Measurements from ENCODE around the gene KCNQ1. TPM values are rescaled to one million over a fixed set of nuclear protein-coding genes. Genes with fewer than 3 reads are reported as not detected.

Gene KCNQ1
- total RNA-seq, 1 experiment from 2014 or later = 2.5 TPM

GRCh38 chr11:2464451-2465165 is 19.8 kb downstream of the KCNQ1 start:
- H3K27ac Mint-ChIP-seq = no peak overlapping the region
- no peak overlapping the region for H3K4me3 Mint-ChIP-seq
- H3K27me3 Mint-ChIP-seq (ENCODE audit: low read depth) = peaks cover 39% of the 10 kb centered on the region
- H3K9me3 Mint-ChIP-seq = no peaks in the 10 kb centered on the region
- CTCF ChIA-PET = interaction anchor here (1.2 to 2.0 kb wide), 3 partner anchors 67 to 267 kb away, joined by 5 to 7 read pairs (median 5); no protein-coding TSS in a partner anchor
- H3K4me1 Mint-ChIP-seq = no peaks in the 10 kb centered on the region
- DNase-seq (ENCODE audit: low spot score) = no peak
- POLR2A ChIA-PET = no interaction called here
- no peak for TF ChIP-seq GTF2I (CRISPR knock-in tag; conservative IDR thresholded peaks at IDR 0.05)
- no peak for TF ChIP-seq NFYB (CRISPR knock-in tag; conservative IDR thresholded peaks at IDR 0.05; ENCODE audit: low read depth)
- ATAC-seq = no peak
- H3K36me3 Mint-ChIP-seq = no peaks in the 10 kb centered on the region

GRCh38 chr11:2465202-2466068 is 20.6 kb downstream of the KCNQ1 start:
- TF ChIP-seq ZNF396 (CRISPR knock-in tag; IDR thresholded peaks at IDR 0.05; ENCODE audit: borderline replicate concordance) = no peak
- TF ChIP-seq ATF3 (CRISPR knock-in tag; conservative IDR thresholded peaks at IDR 0.05) = no peak
- no peak for TF ChIP-seq CREB1 (CRISPR knock-in tag; IDR thresholded peaks at IDR 0.05)
- TF ChIP-seq AR (CRISPR knock-in tag; IDR thresholded peaks at IDR 0.05) = no peak
- TF ChIP-seq FOXP1 (CRISPR knock-in tag; IDR thresholded peaks at IDR 0.05; ENCODE audit: borderline replicate concordance) = no peak
- TF ChIP-seq MLX (CRISPR knock-in tag; IDR thresholded peaks at IDR 0.05) = no peak
- no peak for TF ChIP-seq IRF2 (CRISPR knock-in tag; IDR thresholded peaks at IDR 0.05; ENCODE audit: borderline replicate concordance, low read depth)
- no peak for TF ChIP-seq CREM (CRISPR knock-in tag; IDR thresholded peaks at IDR 0.05)
- TF ChIP-seq FOXK1 (CRISPR knock-in tag; IDR thresholded peaks at IDR 0.05) = no peak
- TF ChIP-seq TP53 (CRISPR knock-in tag; IDR thresholded peaks at IDR 0.05) = no peak
- no peak overlapping the region for H3K4me3 Mint-ChIP-seq
- ATAC-seq (no peak), DNase-seq (ENCODE audit: low spot score) (no peak)
- no peaks in the 10 kb centered on the region for H3K4me1 Mint-ChIP-seq
- H3K36me3 Mint-ChIP-seq = no peaks in the 10 kb centered on the region
- ChIA-PET CTCF (interaction anchor here (1.2 to 2.0 kb wide), 5 partner anchors 45 to 268 kb away, joined by 5 to 7 read pairs (median 5); no protein-coding TSS in a partner anchor), POLR2A (no interaction called here)
- H3K9me3 Mint-ChIP-seq = no peaks in the 10 kb centered on the region
- peaks cover 47% of the 10 kb centered on the region for H3K27me3 Mint-ChIP-seq (ENCODE audit: low read depth)
- no peak overlapping the region for H3K27ac Mint-ChIP-seq

GRCh38 chr11:2466069-2466801 is 21.4 kb downstream of the KCNQ1 start:
- Mint-ChIP-seq H3K4me3 (no peak overlapping the region), H3K36me3 (no peaks in the 10 kb centered on the region), H3K9me3 (no peaks in the 10 kb centered on the region), H3K27ac (no peak overlapping the region), H3K4me1 (no peaks in the 10 kb centered on the region), H3K27me3 (ENCODE audit: low read depth) (peaks cover 48% of the 10 kb centered on the region)
- ChIA-PET CTCF (interaction anchor here (1.2 to 2.0 kb wide), 5 partner anchors 46 to 268 kb away, joined by 5 to 7 read pairs (median 5); no protein-coding TSS in a partner anchor), POLR2A (no interaction called here)
- no peak for DNase-seq (ENCODE audit: low spot score)
- TF ChIP-seq ZBTB21 (CRISPR knock-in tag; IDR thresholded peaks at IDR 0.05; ENCODE audit: borderline replicate concordance) = no peak
- no peak for TF ChIP-seq MYBL2 (CRISPR knock-in tag; IDR thresholded peaks at IDR 0.05)
- TF ChIP-seq RELA (CRISPR knock-in tag; IDR thresholded peaks at IDR 0.05; ENCODE audit: borderline replicate concordance) = no peak
- no peak for TF ChIP-seq HMGA2 (CRISPR knock-in tag; IDR thresholded peaks at IDR 0.05)
- TF ChIP-seq TEAD1 (CRISPR knock-in tag; IDR thresholded peaks at IDR 0.05) = no peak
- TF ChIP-seq KAT7 (CRISPR knock-in tag; IDR thresholded peaks at IDR 0.05; ENCODE audit: borderline replicate concordance) = no peak
- TF ChIP-seq SMAD3 (CRISPR knock-in tag; IDR thresholded peaks at IDR 0.05; ENCODE audit: borderline replicate concordance) = no peak
- no peak for ATAC-seq

Measured in WTC11 (cell line).